DND-41 (cell line): ENCODE measurements around the gene HIGD2A.
A peak's percentile ranks its signal among the peaks of the same experiment; 100 is the strongest.

Source experiments
- ATAC-seq: fragments of 200-7000 bp; cut with Tn5 transposase; 3 replicates; pipeline ENCODE4 v1.9.1; 2021; ENCODE audit warnings: low read depth; ENCODE audit not compliant: insufficient read depth
- DNase-seq: peaks from one replicate; pipeline ENCODE4 v3.0.0-alpha.2; 2020
- H2AFZ ChIP-seq: 2 replicates; pipeline ENCODE4 v1.6.0; 2012; ENCODE audit warnings: low read depth, low read length
- H3K27ac ChIP-seq: 2 replicates; pipeline ENCODE4 v1.5.1; 2012; ENCODE audit warnings: low read length, inconsistent platforms
- H3K27me3 ChIP-seq: fragments of 200-600 bp; sonication (generic); 2 replicates; pipeline ENCODE4 v1.6.0; 2012; ENCODE audit warnings: low read length, mild to moderate bottlenecking, inconsistent platforms; ENCODE audit not compliant: insufficient read depth, poor library complexity
- H3K36me3 ChIP-seq: 2 replicates; pipeline ENCODE4 v1.5.1; 2012; ENCODE audit warnings: low read length, inconsistent platforms; ENCODE audit not compliant: insufficient read depth
- H3K4me1 ChIP-seq: 2 replicates; pipeline ENCODE4 v1.5.1; 2012; ENCODE audit warnings: mild to moderate bottlenecking, low read length; ENCODE audit not compliant: insufficient read depth
- H3K4me2 ChIP-seq: 2 replicates; pipeline ENCODE4 v1.6.0; 2012; ENCODE audit warnings: mild to moderate bottlenecking, moderate library complexity, low read length, inconsistent platforms; ENCODE audit not compliant: insufficient read depth
- H3K4me3 ChIP-seq, 2 experiments: fragments of 200-600 bp in 1 of 2; shearing (Covaris generic) in 1 of 2; 2 replicates each; pipeline ENCODE4 v1.5.1; 2012 to 2016; ENCODE audit warnings: inconsistent platforms in 2 of 2, low read length in 2 of 2, mild to moderate bottlenecking in 2 of 2, low read depth in 1 of 2, moderate library complexity in 1 of 2
- H3K79me2 ChIP-seq: 2 replicates; pipeline ENCODE4 v1.6.0; 2012; ENCODE audit warnings: low read length, inconsistent platforms; ENCODE audit not compliant: insufficient read depth
- H3K9ac ChIP-seq: 2 replicates; pipeline ENCODE4 v1.6.0; 2012; ENCODE audit warnings: low read depth, mild to moderate bottlenecking, inconsistent platforms, low read length, moderate library complexity
- H3K9me3 ChIP-seq: 2 replicates; pipeline ENCODE4 v1.5.1; 2012; ENCODE audit warnings: low read length, moderate library complexity, mild to moderate bottlenecking, inconsistent platforms; ENCODE audit not compliant: insufficient read depth, severe bottlenecking
- H4K20me1 ChIP-seq: 2 replicates; pipeline ENCODE4 v1.6.0; 2012; ENCODE audit warnings: low read length; ENCODE audit not compliant: insufficient read depth
- CTCF ChIP-seq: IDR thresholded peaks from 2 replicates; pipeline ENCODE4 v1.5.1; 2012; ENCODE audit warnings: borderline replicate concordance, low read length, moderate library complexity, mild to moderate bottlenecking; ENCODE audit not compliant: poor library complexity, severe bottlenecking; ENCODE audit errors: extremely low read depth
- EZH2 ChIP-seq: IDR thresholded peaks from 3 replicates; pipeline ENCODE4 v1.6.1; 2012; ENCODE audit warnings: borderline replicate concordance, low read depth, mild to moderate bottlenecking, moderate library complexity, low read length, inconsistent platforms; ENCODE audit not compliant: severe bottlenecking

Gene HIGD2A

DNA sequence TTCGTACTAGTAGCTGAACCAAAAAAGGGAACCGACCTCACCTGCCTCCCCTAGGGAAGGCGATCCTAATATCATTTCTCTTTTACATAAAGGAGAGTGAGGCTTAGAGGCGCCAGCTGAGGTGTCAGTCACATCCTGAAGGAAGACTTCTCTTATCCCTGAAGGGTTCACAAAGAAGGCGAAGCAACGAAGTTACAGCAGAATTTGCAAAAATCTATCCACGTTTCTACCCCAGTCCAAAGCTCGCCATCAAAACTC, 26.4 kb upstream of the HIGD2A start:
- H3K9ac ChIP-seq: peak overlapping the region; percentile 90
- TF ChIP-seq CTCF: no peak
- TF ChIP-seq EZH2: no peak
- peak overlapping the region; percentile 89 for H2AFZ ChIP-seq
- H4K20me1 ChIP-seq: peaks cover 11% of the 10 kb centered on the region; the same call in 1 of the 2 replicates
- H3K27me3 ChIP-seq: no peaks in the 10 kb centered on the region
- peaks cover 38% of the 10 kb centered on the region for H3K79me2 ChIP-seq
- peaks cover 28% of the 10 kb centered on the region for H3K4me1 ChIP-seq
- H3K36me3 ChIP-seq: peaks cover 22% of the 10 kb centered on the region
- no peak for ATAC-seq
- DNase-seq: no peak
- H3K9me3 ChIP-seq: no peaks in the 10 kb centered on the region
- peak overlapping the region; percentile 6 to 75; a peak in 3 of 4 replicates for H3K4me3 ChIP-seq
- peak overlapping the region; percentile 82 for H3K4me2 ChIP-seq
- peak overlapping the region; percentile 48 for H3K27ac ChIP-seq

DNA sequence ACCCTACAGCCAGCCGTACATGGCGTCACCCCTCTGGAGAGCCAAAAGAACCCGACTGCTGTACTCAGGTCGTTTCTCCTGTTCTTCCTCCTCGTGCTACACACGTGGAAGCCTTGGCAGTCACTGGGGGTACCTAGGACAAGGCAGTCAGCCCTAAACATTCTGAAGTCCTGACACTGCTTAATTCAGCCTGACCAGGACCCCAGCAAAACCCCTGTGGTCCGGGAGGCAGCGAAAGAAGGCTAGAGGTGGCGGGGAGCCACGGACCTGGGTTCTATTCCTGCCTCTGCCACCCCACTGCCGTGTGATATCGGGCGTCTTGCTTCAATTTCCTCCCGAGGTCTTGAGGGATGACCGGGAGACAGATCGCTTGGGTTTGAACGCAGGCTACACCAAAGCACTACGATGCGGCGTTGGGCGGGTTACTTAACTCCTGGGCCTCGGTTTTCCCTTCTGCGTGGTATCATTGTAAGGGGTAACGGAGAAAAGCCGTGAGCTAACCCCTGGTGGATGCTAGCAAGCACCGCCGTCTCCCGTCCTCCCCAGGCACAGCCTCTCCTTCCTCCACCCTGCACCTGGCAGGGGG, 23.7 kb upstream of the HIGD2A start:
- Histone ChIP-seq H3K27me3 (no peaks in the 10 kb centered on the region), H3K27ac (no peak overlapping the region), H2AFZ (no peak overlapping the region), H3K9ac (no peak overlapping the region), H3K4me1 (peaks cover 22% of the 10 kb centered on the region), H3K36me3 (peaks cover 5% of the 10 kb centered on the region; the same call in 1 of the 2 replicates), H3K4me2 (no peak overlapping the region), H4K20me1 (peaks cover 5% of the 10 kb centered on the region; the same call in 1 of the 2 replicates), H3K4me3 (no peak overlapping the region), H3K9me3 (no peaks in the 10 kb centered on the region), H3K79me2 (peaks cover 17% of the 10 kb centered on the region)
- DNase-seq (no peak), ATAC-seq (no peak)
- TF ChIP-seq EZH2 (no peak), CTCF (no peak)

- TF ChIP-seq CTCF (no peak), EZH2 (no peak)
- Histone ChIP-seq H3K27me3 (no peaks in the 10 kb centered on the region), H3K79me2 (peaks cover 10% of the 10 kb centered on the region), H3K4me3 (no peak within 1 kb of the TSS), H3K9ac (no peak within 1 kb of the TSS), H3K27ac (no peak within 1 kb of the TSS), H3K9me3 (no peaks in the 10 kb centered on the region), H4K20me1 (peaks cover 5% of the 10 kb centered on the region; the same call in 1 of the 2 replicates), H3K4me1 (peaks cover 15% of the 10 kb centered on the region), H3K4me2 (no peak within 1 kb of the TSS), H3K36me3 (peaks cover 4% of the 10 kb centered on the region; the same call in 1 of the 2 replicates), H2AFZ (no peak within 1 kb of the TSS)
- DNase-seq (no peak), ATAC-seq (no peak)
Measured at GRCh38 chr5:176365351-176366231, 23.0 kb upstream of the HIGD2A start, which contains the start of gene ARL10. TSS of gene ARL10 (plus strand) at chr5:176365487. CDS start at chr5:176365564, 77 bp downstream.
